Activated naive CD4-positive, alpha-beta T cell treated with anti-CD3 and anti-CD28 coated beads, Interleukin-2, amount 50 U/mL, for 16 hours (primary cell): ENCODE data around the gene PCDHGA10.
"Not testable (repeated sequence)": the region's sequence is repeated elsewhere in the genome, so short reads cannot be mapped to it uniquely, and the experiment has no call there.

Experiments
- DNase-seq: peaks from one replicate; pipeline ENCODE4 v3.0.0-alpha.2; 2020

PCDHGA10 gene

DNA sequence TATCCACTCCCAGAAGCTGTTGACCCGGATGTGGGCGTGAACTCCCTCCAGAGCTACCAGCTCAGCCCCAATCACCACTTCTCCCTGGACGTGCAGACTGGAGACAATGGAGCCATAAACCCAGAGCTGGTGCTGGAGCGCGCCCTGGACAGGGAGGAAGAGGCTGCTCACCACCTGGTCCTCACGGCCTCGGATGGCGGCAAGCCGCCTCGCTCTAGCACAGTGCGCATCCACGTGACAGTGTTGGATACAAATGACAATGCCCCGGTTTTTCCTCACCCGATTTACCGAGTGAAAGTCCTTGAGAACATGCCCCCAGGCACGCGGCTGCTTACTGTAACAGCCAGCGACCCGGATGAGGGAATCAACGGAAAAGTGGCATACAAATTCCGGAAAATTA is 19.5 kb upstream of the PCDHGA10 start:
- DNase-seq: no peak

DNA sequence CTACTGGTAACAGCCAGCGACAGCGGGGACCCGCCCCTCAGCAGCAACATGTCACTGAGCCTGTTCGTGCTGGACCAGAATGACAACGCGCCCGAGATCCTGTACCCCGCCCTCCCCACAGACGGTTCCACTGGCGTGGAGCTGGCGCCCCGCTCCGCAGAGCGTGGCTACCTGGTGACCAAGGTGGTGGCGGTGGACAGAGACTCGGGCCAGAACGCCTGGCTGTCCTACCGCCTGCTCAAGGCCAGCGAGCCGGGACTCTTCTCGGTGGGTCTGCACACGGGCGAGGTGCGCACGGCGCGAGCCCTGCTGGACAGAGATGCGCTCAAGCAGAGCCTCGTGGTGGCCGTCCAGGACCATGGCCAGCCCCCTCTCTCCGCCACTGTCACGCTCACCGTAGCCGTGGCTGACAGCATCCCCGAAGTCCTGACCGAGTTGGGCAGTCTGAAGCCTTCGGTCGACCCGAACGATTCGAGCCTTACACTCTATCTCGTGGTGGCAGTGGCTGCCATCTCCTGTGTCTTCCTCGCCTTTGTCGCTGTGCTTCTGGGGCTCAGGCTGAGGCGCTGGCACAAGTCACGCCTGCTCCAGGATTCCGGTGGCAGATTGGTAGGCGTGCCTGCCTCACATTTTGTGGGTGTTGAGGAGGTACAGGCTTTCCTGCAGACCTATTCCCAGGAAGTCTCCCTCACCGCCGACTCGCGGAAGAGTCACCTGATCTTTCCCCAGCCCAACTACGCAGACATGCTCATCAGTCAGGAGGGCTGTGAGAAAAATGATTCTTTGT is 18.2 kb upstream of the PCDHGA10 start:
- DNase-seq: not testable (repeated sequence)

DNA sequence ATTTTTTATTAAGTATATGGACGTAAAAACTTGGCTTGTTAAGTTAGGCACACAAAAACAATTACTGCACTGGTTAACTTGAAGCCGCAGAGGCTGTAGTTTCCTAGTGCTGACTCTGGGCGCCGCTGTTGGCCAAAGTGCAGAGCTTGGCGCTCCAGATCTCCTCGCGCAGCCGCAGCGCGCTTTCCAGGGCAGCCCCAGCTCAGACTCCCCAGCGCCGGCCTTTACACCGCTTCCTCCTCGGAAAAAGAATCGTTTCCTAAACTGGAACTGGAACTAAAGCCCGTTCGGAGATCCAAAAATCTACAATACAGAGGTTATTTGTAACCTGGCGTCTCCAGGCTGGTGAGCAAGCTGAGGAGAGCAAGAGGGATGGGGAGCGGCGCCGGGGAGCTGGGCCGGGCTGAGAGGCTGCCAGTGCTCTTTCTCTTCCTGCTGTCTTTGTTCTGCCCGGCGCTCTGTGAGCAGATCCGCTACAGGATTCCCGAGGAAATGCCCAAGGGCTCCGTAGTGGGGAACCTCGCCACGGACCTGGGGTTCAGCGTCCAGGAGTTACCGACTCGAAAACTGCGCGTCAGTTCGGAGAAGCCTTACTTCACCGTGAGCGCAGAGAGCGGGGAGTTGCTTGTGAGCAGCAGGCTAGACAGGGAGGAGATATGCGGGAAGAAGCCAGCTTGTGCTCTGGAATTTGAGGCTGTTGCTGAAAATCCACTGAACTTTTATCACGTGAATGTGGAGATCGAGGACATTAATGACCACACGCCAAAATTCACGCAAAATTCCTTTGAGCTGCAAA is 14.8 kb upstream of the PCDHGA10 start, which contains the start of gene PCDHGB5:
Gene PCDHGB5, plus strand, starts transcription at position 192 of the 796 bp plus-strand sequence. Its CDS starts 181 bp downstream, at position 373.
- peak; percentile 45 for DNase-seq

DNA sequence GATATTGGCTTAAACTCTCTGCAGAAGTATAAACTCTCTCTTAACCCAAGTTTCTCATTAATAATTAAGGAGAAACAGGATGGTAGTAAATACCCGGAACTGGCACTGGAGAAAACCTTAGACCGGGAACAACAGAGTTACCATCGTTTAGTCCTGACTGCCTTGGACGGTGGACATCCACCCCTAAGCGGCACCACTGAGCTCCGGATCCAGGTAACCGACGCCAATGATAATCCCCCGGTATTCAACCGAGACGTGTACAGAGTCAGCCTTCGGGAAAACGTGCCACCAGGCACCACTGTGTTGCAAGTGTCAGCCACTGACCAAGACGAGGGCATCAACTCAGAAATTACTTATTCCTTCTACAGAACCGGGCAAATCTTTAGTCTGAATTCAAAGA is 14.2 kb upstream of the PCDHGA10 start:
- no peak for DNase-seq

DNA sequence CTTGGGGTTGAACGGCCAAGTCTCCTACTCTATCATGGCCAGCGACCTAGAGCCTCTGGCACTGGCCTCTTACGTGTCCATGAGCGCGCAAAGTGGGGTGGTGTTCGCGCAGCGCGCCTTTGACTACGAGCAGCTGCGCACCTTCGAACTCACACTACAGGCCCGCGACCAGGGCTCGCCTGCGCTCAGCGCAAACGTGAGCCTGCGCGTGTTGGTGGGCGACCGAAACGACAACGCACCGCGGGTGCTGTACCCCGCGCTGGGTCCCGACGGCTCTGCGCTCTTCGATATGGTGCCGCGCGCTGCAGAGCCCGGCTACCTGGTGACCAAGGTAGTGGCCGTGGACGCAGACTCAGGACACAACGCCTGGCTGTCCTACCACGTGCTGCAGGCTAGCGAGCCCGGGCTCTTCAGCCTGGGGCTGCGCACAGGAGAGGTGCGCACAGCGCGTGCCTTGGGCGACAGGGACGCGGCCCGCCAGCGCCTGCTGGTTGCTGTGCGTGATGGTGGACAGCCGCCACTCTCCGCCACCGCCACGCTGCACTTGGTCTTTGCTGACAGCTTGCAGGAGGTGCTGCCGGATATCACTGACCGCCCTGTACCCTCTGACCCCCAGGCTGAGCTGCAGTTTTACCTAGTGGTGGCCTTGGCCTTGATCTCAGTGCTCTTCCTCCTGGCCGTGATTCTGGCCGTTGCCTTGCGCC is 13.1 kb upstream of the PCDHGA10 start:
- DNase-seq: no peak

DNA sequence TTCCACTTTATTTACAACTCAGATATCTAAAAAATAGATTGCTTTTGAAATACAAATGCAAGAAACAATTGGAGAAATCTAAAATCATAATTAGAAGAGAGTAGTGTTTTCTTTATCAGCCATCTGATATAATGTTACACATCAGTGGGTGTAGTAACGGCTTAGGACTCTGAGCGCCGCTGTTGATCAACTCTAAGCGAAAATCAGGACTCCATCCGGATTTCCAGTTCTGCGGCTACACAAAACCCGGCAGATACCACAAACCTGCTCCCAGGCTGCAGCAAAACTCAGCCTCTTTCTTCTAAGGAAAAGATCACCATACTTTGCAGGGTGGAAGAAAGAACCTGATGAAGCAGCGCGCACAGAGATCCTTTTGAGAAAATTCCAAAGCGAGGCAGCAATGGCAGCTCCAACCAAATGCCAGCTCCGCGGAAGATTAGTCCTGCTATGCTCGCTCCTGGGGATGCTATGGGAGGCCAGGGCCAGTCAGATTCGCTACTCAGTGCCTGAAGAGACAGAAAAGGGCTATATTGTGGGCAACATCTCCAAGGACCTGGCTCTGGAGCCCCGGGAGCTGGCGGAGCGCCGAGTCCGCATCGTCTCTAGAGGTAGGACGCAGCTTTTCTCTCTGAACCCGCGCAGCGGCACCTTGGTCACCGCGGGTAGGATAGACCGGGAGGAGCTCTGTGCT is 10.1 kb upstream of the PCDHGA10 start, which contains the start of gene PCDHGA9:
Gene PCDHGA9, plus strand, starts transcription at position 226 of the 691 bp plus-strand sequence. Its CDS starts 175 bp downstream, at position 401.
- DNase-seq: no peak

DNA sequence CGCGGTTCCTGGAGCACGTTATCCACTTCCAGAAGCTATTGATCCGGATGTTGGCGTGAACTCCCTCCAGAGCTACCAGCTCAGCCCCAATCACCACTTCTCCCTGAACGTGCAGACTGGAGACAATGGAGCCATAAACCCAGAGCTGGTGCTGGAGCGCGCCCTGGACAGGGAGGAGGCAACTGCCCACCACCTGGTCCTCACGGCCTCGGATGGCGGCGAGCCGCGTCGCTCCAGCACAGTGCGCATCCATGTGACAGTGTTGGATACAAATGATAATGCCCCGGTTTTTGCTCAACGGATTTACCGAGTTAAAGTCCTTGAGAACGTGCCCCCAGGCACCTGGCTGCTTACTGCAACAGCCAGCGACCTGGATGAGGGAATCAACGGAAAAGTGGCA is 9.4 kb upstream of the PCDHGA10 start:
- no peak for DNase-seq

DNA sequence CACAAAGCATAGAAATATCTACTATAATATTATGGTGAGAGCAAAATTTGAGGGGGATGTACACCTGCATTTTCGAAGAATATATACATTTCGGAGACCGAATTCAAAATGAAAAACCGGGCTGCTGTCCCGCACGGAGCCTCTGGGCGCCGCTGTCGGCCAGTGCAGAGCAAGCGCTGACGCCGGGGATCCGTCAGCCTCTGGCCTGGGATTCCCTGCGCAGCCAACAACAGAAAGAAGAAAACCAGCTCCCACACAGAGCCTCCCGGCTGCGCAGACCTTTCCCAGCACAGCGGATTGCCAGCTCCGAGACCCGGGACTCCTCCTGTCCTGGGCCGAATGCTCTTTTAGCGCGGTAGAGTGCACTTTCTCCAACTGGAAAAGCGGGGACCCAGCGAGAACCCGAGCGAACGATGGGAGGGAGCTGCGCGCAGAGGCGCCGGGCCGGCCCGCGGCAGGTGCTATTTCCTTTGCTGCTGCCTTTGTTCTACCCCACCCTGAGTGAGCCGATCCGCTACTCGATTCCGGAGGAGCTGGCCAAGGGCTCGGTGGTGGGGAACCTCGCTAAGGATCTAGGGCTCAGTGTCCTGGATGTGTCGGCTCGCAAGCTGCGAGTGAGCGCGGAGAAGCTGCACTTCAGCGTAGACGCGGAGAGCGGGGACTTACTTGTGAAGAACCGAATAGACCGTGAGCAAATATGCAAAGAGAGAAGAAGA is 4.8 kb upstream of the PCDHGA10 start, which contains the start of gene PCDHGB6:
Gene PCDHGB6, plus strand, starts transcription at position 232 of the 716 bp plus-strand sequence. Its CDS starts 182 bp downstream, at position 414.
- DNase-seq: peak; percentile 47

DNA sequence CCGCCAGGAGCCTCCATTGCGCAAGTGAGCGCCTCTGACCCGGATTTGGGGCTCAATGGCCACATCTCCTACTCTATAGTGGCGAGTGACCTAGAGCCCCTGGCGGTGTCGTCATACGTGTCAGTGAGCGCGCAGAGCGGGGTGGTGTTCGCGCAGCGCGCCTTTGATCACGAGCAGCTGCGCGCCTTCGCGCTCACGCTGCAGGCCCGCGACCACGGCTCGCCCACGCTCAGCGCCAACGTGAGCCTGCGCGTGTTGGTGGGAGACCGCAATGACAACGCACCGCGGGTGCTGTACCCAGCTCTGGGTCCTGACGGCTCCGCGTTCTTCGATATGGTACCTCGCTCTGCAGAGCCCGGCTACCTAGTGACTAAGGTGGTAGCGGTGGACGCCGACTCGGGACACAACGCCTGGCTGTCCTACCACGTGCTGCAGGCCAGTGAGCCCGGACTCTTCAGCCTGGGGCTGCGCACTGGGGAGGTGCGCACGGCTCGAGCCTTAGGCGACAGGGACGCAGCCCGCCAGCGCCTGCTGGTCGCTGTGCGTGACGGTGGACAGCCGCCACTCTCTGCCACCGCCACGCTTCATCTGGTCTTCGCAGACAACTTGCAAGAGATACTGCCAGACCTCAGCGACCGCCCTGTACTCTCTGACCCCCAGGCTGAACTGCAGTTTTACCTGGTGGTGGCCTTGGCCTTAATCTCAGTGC is 3.0 kb upstream of the PCDHGA10 start:
- no peak for DNase-seq

DNA sequence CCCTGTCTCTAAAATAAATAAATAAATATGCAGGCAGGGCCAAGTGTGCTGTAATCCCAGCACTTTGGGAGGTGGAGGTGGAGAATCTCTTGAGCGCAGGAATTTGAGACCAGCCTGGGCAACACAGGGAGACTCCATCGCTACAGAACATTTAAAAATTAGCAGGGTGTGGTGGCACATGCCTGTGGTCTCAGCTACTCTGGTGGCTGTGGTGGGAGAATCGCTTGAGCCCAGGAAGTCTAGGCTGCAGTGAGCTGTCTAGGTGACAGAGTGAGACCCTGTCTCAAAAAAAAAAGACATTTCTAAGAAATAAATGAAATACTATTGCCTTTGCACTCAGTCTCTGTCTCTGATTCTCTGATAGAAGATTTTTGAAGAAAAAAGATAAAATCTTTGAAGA is 1.2 kb upstream of the PCDHGA10 start:
- no peak for DNase-seq

DNA sequence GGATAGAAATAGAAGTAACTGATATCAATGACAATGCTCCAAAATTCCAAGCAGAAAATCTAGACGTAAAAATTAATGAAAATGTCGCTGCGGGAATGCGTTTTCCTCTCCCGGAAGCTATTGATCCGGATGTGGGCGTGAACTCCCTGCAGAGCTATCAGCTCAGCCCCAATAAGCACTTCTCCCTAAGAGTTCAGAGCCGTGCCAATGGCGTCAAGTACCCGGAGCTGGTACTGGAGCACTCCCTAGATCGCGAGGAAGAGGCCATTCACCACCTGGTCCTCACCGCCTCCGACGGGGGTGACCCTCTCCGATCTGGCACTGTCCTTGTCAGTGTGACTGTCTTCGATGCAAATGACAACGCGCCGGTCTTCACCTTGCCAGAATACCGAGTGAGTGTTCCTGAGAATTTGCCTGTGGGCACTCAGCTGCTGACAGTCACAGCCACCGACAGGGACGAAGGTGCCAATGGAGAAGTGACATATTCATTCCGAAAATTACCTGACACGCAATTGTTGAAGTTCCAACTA is 818 bp downstream of the PCDHGA10 start:
- no peak for DNase-seq

DNA sequence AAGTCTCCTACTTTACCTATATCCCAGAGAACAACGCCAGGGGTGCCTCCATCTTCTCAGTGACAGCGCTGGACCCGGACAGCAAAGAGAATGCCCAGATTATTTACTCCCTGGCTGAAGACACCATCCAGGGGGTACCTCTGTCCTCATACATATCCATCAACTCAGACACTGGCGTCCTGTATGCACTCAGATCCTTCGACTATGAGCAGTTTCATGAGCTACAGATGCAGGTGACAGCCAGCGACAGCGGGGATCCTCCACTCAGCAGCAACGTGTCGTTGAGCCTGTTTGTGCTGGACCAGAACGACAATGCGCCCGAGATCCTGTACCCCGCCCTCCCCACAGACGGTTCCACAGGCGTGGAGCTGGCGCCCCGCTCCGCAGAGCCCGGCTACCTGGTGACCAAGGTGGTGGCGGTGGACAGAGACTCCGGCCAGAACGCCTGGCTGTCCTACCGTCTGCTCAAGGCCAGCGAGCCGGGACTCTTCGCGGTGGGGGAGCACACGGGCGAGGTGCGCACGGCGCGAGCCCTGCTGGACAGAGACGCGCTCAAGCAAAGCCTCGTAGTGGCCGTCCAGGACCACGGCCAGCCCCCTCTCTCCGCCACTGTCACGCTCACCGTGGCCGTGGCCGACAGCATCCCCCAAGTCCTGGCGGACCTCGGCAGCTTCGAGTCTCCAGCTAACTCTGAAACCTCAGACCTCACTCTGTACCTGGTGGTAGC is 1.9 kb downstream of the PCDHGA10 start:
- DNase-seq: not testable (repeated sequence)

DNA sequence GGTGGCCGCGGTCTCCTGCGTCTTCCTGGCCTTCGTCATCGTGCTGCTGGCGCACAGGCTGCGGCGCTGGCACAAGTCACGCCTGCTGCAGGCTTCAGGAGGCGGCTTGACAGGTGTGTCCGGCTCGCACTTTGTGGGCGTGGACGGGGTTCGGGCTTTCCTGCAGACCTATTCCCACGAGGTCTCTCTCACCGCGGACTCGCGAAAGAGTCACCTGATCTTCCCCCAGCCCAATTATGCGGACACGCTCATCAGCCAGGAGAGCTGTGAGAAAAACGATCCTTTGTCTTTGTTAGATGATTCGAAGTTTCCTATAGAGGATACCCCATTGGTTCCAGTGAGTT is 2.5 kb downstream of the PCDHGA10 start:
- not testable (repeated sequence) for DNase-seq

DNA sequence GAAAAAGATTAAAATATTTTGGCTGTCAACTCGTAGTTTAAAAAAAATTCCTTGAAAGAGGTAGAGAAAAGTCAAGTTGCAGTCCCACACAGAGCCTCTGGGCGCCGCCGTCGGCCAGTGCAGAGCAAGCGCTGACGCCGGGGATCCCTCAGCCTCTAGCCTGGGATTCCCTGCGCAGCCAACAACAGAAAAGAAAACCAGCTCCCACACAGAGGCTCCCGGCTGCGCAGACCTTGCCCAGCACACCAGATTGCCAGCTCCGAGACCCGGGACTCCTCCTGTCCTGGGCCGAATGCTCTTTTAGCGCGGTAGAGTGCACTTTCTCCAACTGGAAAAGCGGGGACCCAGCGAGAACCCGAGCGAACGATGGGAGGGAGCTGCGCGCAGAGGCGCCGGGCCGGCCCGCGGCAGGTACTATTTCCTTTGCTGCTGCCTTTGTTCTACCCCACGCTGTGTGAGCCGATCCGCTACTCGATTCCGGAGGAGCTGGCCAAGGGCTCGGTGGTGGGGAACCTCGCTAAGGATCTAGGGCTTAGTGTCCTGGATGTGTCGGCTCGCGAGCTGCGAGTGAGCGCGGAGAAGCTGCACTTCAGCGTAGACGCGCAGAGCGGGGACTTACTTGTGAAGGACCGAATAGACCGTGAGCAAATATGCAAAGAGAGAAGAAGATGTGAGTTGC is 4.8 kb downstream of the PCDHGA10 start, which contains the start of gene PCDHGB7:
Gene PCDHGB7, plus strand, starts transcription at position 184 of the 679 bp plus-strand sequence. Its CDS starts 183 bp downstream, at position 367.
- DNase-seq: peak; percentile 43

DNA sequence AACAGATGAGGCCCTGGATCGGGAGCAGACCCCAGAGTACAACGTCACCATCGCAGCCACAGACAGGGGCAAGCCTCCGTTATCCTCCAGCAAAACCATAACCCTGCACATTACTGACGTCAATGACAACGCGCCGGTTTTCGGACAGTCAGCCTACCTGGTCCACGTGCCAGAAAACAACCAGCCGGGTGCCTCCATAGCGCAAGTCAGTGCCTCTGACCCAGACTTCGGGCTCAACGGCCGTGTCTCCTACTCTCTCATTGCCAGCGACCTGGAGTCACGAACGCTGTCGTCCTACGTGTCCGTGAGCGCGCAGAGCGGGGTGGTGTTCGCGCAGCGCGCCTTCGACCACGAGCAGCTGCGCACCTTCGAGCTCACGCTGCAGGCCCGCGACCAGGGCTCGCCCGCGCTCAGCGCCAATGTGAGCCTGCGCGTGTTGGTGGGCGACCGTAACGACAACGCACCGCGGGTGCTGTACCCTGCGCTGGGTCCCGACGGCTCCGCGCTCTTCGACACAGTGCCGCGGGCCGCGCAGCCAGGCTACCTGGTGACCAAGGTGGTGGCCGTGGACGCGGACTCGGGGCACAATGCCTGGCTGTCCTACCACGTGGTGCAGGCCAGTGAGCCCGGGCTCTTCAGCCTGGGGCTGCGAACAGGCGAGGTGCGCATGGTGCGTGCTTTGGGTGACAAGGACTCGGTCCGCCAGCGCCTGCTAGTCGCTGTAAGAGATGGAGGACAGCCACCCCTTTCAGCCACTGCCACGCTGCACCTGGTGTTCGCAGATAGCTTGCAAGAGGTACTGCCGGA is 6.5 kb downstream of the PCDHGA10 start:
- DNase-seq: no peak

DNA sequence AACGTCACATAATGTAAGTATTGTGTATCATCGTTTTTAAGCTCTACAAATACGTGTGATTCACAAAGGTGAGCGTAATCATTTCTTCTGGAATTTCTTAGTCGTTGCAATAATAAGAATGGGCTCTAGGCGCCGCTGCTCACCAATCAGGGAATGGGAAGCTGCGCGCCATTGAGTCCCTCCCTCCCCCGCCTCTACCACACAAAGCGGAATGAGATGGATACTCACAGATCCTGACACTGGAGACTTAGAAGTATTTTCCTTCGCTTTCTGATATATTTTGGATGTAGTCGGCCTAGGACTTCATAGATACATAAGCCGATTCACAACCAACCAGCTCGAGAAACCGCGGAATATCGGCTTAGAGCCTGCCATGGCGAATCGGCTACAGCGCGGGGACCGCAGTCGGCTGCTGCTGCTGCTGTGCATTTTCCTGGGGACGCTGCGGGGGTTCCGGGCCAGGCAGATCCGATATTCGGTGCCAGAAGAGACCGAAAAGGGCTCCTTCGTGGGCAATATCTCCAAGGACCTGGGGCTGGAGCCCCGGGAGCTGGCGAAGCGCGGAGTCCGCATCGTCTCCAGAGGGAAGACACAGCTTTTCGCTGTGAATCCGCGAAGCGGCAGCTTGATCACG is 8.2 kb downstream of the PCDHGA10 start, which contains the start of gene PCDHGA11:
Gene PCDHGA11, plus strand, starts transcription at position 197 of the 634 bp plus-strand sequence. Its CDS starts 177 bp downstream, at position 374.
- DNase-seq: no peak

DNA sequence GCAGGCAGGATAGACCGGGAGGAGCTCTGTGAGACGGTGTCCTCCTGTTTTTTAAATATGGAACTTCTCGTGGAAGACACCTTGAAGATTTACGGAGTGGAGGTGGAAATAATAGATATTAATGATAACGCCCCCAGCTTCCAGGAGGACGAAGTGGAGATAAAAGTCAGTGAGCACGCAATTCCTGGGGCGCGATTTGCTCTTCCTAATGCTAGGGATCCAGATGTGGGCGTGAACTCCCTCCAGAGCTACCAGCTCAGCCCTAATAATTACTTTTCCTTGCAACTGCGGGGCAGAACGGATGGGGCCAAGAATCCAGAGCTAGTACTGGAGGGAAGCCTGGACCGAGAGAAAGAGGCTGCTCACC is 8.7 kb downstream of the PCDHGA10 start:
- no peak for DNase-seq

DNA sequence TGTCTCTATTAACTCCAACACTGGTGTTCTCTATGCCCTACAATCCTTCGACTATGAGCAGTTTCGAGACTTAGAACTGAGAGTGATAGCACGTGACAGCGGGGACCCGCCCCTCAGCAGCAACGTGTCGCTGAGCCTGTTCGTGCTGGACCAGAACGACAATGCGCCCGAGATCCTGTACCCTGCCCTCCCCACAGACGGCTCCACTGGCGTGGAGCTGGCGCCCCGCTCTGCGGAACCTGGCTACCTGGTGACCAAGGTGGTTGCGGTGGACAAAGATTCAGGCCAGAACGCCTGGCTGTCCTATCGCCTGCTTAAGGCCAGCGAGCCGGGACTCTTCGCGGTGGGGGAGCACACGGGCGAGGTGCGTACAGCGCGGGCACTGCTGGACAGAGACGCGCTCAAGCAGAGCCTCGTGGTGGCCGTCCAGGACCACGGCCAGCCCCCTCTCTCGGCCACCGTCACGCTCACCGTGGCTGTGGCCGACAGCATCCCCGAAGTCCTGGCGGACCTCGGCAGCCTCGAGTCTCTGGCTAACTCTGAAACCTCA is 10.0 kb downstream of the PCDHGA10 start:
- no peak for DNase-seq
